Measurements from ENCODE around the gene TFPT.

- TF ChIP-seq CTCF (IDR thresholded peaks at IDR 0.05) (no peak), POLR2A (IDR thresholded peaks at IDR 0.05) (no peak)
Observed at GRCh38 chr19:54125713-54126112, 10.3 kb upstream of the TFPT start.
